PC-3 (cell line): ENCODE results near the gene NDUFA11. TPM values are rescaled to one million over a fixed set of nuclear protein-coding genes. Genes with fewer than 3 reads are reported as not detected.

Source experiments
- ATAC-seq: fragments of 200-7000 bp; cut with Tn5 transposase; 2 replicates; pipeline ENCODE4 v1.9.1; 2020; ENCODE audit warnings: mild to moderate bottlenecking, moderate library complexity
- BruUV-seq: library from RNA; stranded (reverse); fragments of 400-500 nt; replicated peaks from 2 replicates; lab custom pipeline; 2021; lab: Mats Ljungman, UMichigan
- CTCF ChIA-PET: fragments of 300-600 bp; sonication (Branson Sonifier 250); formaldehyde crosslinking; loops from one replicate; lab custom pipeline; 2022; ENCODE audit warnings: antibody characterized with exemption; lab: Charles Lee
- POLR2A ChIA-PET: fragments of 300-600 bp; sonication (Branson Sonifier 250); formaldehyde crosslinking; loops from one replicate; lab custom pipeline; 2022; ENCODE audit warnings: antibody characterized with exemption; ENCODE audit not compliant: unreplicated experiment; lab: Charles Lee
- DNase-seq: peaks from one replicate; pipeline ENCODE4 v3.0.0-alpha.2; 2015
- H2AFZ ChIP-seq: fragments of 300-600 bp; sonication (generic); 2 replicates; pipeline ENCODE4 v1.6.0; 2016; ENCODE audit warnings: antibody characterized with exemption, low read length
- H3F3A ChIP-seq: fragments of 300-600 bp; sonication (generic); one replicate; pipeline ENCODE4 v1.6.0; 2017; ENCODE audit warnings: antibody characterized with exemption, low read length, control low read depth, mild to moderate bottlenecking; ENCODE audit not compliant: unreplicated experiment
- H3K27ac ChIP-seq: fragments of 300-600 bp; sonication (generic); 2 replicates; pipeline ENCODE4 v1.5.1; 2016; ENCODE audit warnings: mild to moderate bottlenecking, low read length
- H3K27me3 ChIP-seq: fragments of 300-600 bp; sonication (generic); 2 replicates; pipeline ENCODE4 v1.6.1; 2016; ENCODE audit warnings: low read length, mixed read lengths
- H3K36me3 ChIP-seq: fragments of 300-600 bp; sonication (generic); 2 replicates; pipeline ENCODE4 v1.6.1; 2016; ENCODE audit warnings: low read depth, mixed run types, low read length, mixed read lengths
- H3K4me1 ChIP-seq: fragments of 300-600 bp; sonication (generic); 2 replicates; pipeline ENCODE4 v1.5.1; 2016; ENCODE audit warnings: low read length; ENCODE audit not compliant: insufficient read depth
- H3K4me2 ChIP-seq: fragments of 300-600 bp; sonication (generic); 2 replicates; pipeline ENCODE4 v1.6.0; 2016; ENCODE audit warnings: low read length
- H3K4me3 ChIP-seq: fragments of 300-600 bp; sonication (generic); 2 replicates; pipeline ENCODE4 v1.5.1; 2016; ENCODE audit warnings: mild to moderate bottlenecking, low read length, mixed read lengths
- H3K79me2 ChIP-seq: fragments of 300-600 bp; sonication (generic); 2 replicates; pipeline ENCODE4 v1.6.1; 2017; ENCODE audit warnings: low read length, mixed read lengths
- H3K9ac ChIP-seq: fragments of 300-600 bp; sonication (generic); 2 replicates; pipeline ENCODE4 v1.6.0; 2016; ENCODE audit warnings: mild to moderate bottlenecking, low read length
- H3K9me2 ChIP-seq: fragments of 300-600 bp; sonication (generic); replicated peaks from 2 replicates; pipeline ENCODE4 v1.6.1; 2016; ENCODE audit warnings: mixed run types, low read length, mixed read lengths
- H3K9me3 ChIP-seq: fragments of 300-600 bp; sonication (generic); 2 replicates; pipeline ENCODE4 v1.6.1; 2016; ENCODE audit warnings: low read length, mixed read lengths
- H4K20me1 ChIP-seq: fragments of 300-600 bp; sonication (generic); 2 replicates; pipeline ENCODE4 v1.6.1; 2016; ENCODE audit warnings: low read length, mixed read lengths
- CTCF ChIP-seq: fragments of 300-600 bp; sonication (generic); conservative IDR thresholded peaks from 2 replicates; pipeline ENCODE4 v1.5.1; 2017; ENCODE audit warnings: antibody characterized with exemption, low read depth, mild to moderate bottlenecking, low read length
- EZH2 ChIP-seq: fragments of 300-600 bp; sonication (generic); IDR thresholded peaks from one replicate; pipeline ENCODE4 v1.6.1; 2017; ENCODE audit warnings: antibody characterized with exemption, mild to moderate bottlenecking, low read length; ENCODE audit not compliant: unreplicated experiment
- EZH2phosphoT487 ChIP-seq: fragments of 300-600 bp; sonication (generic); IDR thresholded peaks from 2 replicates; pipeline ENCODE4 v1.6.1; 2018; ENCODE audit warnings: mild to moderate bottlenecking, antibody characterized with exemption, low read length, borderline replicate concordance
- intact Hi-C: fragments of 100-400 bp; cut with micrococcal nuclease; formaldehyde crosslinking; loops from 2 replicates; pipeline ENCODE4 v1.9.0; 2023
- total RNA-seq: library from RNA; depleted of rRNA; stranded (reverse); fragments of >200 nt; gene quantifications from 2 replicates; pipeline ENCODE4 v1.2.3, GENCODE V29; 2014

NDUFA11 gene
- total RNA-seq, 1 experiment from 2014 or later, result 669 TPM

GRCh38 chr19:5949792-5950305 lies 46.3 kb upstream of the NDUFA11 start:
- H2AFZ ChIP-seq, result no peak overlapping the region
- peaks cover 47% of the 10 kb centered on the region for H4K20me1 ChIP-seq
- BruUV-seq, result no TSS peak
- H3K27me3 ChIP-seq, result no peaks in the 10 kb centered on the region
- intact Hi-C loops, result no loop called here
- DNase-seq, result no peak
- ChIA-PET CTCF (no interaction called here), POLR2A (no interaction called here)
- H3K79me2 ChIP-seq, result peaks cover 97% of the 10 kb centered on the region
- no peak overlapping the region for H3K9ac ChIP-seq
- no peak overlapping the region for H3K4me2 ChIP-seq
- TF ChIP-seq EZH2 (no peak), CTCF (no peak), EZH2phosphoT487 (no peak)
- H3F3A ChIP-seq, result no peaks in the 10 kb centered on the region
- H3K9me3 ChIP-seq, result no peaks in the 10 kb centered on the region
- no peak overlapping the region for H3K4me3 ChIP-seq
- H3K4me1 ChIP-seq, result no peaks in the 10 kb centered on the region
- peaks cover 25% of the 10 kb centered on the region for H3K36me3 ChIP-seq
- H3K27ac ChIP-seq, result no peak overlapping the region
- H3K9me2 ChIP-seq, result no peaks in the 10 kb centered on the region
- no peak for ATAC-seq

GRCh38 chr19:5948752-5949564 lies 45.4 kb upstream of the NDUFA11 start:
- Histone ChIP-seq H3K9me2 (no peaks in the 10 kb centered on the region), H3K79me2 (peaks cover 97% of the 10 kb centered on the region), H3K9me3 (no peaks in the 10 kb centered on the region), H3K4me1 (no peaks in the 10 kb centered on the region), H3F3A (no peaks in the 10 kb centered on the region), H3K27ac (no peak overlapping the region), H2AFZ (no peak overlapping the region), H3K36me3 (peaks cover 25% of the 10 kb centered on the region), H3K4me2 (no peak overlapping the region), H4K20me1 (peaks cover 41% of the 10 kb centered on the region), H3K9ac (no peak overlapping the region), H3K27me3 (no peaks in the 10 kb centered on the region), H3K4me3 (no peak overlapping the region)
- intact Hi-C loops, result no loop called here
- TF ChIP-seq EZH2 (no peak), CTCF (no peak), EZH2phosphoT487 (no peak)
- BruUV-seq, result no TSS peak
- no peak for DNase-seq
- POLR2A ChIA-PET, result no interaction called here
- CTCF ChIA-PET, result no interaction called here
- no peak for ATAC-seq

- Histone ChIP-seq H3K9ac (no peak overlapping the region), H3K9me2 (no peaks in the 10 kb centered on the region), H3K27me3 (no peaks in the 10 kb centered on the region), H3F3A (no peaks in the 10 kb centered on the region), H3K79me2 (peaks cover 96% of the 10 kb centered on the region), H3K4me1 (no peaks in the 10 kb centered on the region), H3K36me3 (peaks cover 25% of the 10 kb centered on the region), H3K4me2 (no peak overlapping the region), H3K27ac (no peak overlapping the region), H2AFZ (no peak overlapping the region), H3K4me3 (no peak overlapping the region), H4K20me1 (peaks cover 27% of the 10 kb centered on the region; the same call in 1 of the 2 replicates), H3K9me3 (no peaks in the 10 kb centered on the region)
- no peak for TF ChIP-seq CTCF
- no peak for TF ChIP-seq EZH2
- TF ChIP-seq EZH2phosphoT487, result no peak
- DNase-seq, result no peak
- no peak for ATAC-seq
- CTCF ChIA-PET, result interaction anchor here (0.7 kb wide), 1 partner anchor 23 kb away, joined by 5 read pairs; no protein-coding TSS in a partner anchor
- intact Hi-C loops, result no loop called here
- POLR2A ChIA-PET, result no interaction called here
- no TSS peak for BruUV-seq
Observed at GRCh38 chr19:5947435-5947834, 43.8 kb upstream of the NDUFA11 start.
